HCT116 (cell line): ENCODE results near the gene LNPEP.

Source experiments
- POLR2AphosphoS5 ChIP-seq: IDR thresholded peaks from 2 replicates; pipeline ENCODE4 v1.6.1; 2011; ENCODE audit warnings: mild to moderate bottlenecking, low read depth, low read length, moderate library complexity
- ZFX ChIP-seq: fragments of 450-650 bp; IDR thresholded peaks from 2 replicates; pipeline ENCODE4 v1.6.1; 2017
- TF ChIP-seq, protein P1 (sequence below), 3 experiments: fragments of 200-600 bp in 1 of 3; sonication (generic) in 1 of 3; IDR thresholded peaks in 2 of 3; conservative IDR thresholded peaks in 1 of 3; 2 replicates each; pipeline ENCODE4 v1.5.1; 2012 to 2017; ENCODE audit warnings: low read depth in 2 of 3, low read length in 2 of 3, antibody characterized with exemption in 1 of 3, borderline replicate concordance in 1 of 3, control low read depth in 1 of 3, mild to moderate bottlenecking in 1 of 3, mixed read lengths in 1 of 3, mixed run types in 1 of 3, moderate library complexity in 1 of 3; ENCODE audit not compliant: insufficient read depth in 1 of 3

DNA sequence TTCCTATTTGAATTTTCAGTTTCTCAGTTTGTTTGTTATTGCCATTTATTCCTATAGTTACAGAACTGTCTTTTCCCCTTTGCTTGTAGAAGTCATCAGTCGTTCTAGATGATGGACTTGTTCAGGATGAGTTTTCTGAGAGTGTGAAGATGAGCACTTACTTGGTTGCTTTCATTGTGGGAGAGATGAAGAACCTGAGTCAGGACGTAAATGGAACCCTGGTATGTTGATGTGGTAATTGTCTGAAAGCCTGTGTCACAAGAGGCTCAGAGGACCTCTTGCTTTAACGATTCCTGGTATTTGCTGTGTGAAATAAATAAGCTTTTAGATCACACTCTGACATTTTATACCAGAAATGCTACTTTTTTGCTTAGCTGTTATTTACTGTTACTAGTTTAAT, 50.6 kb downstream of the LNPEP start:
- TF ChIP-seq, protein P1, sequence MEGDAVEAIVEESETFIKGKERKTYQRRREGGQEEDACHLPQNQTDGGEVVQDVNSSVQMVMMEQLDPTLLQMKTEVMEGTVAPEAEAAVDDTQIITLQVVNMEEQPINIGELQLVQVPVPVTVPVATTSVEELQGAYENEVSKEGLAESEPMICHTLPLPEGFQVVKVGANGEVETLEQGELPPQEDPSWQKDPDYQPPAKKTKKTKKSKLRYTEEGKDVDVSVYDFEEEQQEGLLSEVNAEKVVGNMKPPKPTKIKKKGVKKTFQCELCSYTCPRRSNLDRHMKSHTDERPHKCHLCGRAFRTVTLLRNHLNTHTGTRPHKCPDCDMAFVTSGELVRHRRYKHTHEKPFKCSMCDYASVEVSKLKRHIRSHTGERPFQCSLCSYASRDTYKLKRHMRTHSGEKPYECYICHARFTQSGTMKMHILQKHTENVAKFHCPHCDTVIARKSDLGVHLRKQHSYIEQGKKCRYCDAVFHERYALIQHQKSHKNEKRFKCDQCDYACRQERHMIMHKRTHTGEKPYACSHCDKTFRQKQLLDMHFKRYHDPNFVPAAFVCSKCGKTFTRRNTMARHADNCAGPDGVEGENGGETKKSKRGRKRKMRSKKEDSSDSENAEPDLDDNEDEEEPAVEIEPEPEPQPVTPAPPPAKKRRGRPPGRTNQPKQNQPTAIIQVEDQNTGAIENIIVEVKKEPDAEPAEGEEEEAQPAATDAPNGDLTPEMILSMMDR (IDR thresholded peaks at IDR 0.05 in 2 of 3, conservative IDR thresholded peaks at IDR 0.05 in 1 of 3; ENCODE audit: borderline replicate concordance in 1 of 3, insufficient read depth in 1 of 3, low read depth in 2 of 3, low read length in 2 of 3), result no peak
- TF ChIP-seq POLR2AphosphoS5, result no peak
- no peak for TF ChIP-seq ZFX
